HG02588 (cell line): ENCODE results near the gene TIMP3.

Experiments used
- ATAC-seq: cut with Tn5 transposase; IDR thresholded peaks from one replicate; pipeline ENCODE4 v1.9.1; 2021; ENCODE audit warnings: mild to moderate bottlenecking, moderate library complexity; ENCODE audit not compliant: unreplicated experiment

The TIMP3 gene

GRCh38 chr22:32785321-32786026 lies 16.0 kb upstream of the TIMP3 start:
- no peak for ATAC-seq

DNA sequence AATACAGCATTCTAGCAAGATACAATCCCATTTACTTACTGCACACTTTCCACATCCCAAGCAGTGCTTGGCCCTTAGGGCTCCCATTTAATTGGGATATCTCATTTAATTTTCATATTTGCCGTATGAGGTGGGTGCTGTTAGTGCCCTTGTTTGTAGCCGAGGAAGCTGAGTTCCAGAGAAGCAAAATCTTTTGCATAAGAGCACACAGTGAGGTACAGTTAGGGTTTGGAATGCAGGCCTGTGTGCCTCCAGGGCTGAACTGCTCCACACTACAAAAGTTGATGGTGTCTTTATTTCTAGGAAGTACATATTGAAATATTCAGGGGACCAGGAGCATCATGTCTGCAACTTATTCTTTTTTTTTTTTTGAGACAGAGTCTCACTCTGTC lies 15.5 kb upstream of the TIMP3 start:
- no peak for ATAC-seq

DNA sequence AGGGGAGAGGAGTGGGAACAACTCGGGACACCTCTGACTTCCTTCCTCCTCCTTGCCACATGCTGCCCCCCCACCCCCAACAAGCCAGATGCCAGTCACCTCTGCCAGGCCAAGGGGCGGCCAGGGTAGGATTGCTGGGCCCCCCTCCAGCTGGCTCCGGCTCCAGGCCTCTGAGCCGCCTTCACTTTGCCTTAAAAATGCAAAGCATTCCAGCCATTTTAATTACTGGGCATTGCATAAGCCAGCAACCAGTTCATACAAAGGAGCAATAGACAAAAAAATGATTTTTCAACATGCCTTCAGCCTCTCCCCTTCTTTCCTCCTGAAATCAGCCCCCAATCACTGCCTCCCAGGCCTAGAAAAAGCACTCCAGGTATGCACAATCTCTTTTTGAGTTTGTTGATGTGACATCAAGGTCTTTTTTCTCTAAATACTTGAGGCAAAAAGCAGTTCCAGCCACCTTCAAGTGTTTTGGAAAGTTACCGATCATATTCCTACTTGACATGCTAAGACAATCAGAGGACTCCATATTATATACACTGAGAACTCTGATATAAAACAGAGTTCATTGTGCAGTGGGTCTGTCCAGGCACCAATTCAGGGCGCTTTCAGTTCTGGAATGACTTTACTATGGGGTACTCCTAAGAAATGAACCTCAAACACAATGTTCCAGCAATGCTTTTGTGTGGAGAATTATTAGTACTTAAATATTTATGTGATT lies 12.4 kb upstream of the TIMP3 start:
- no peak for ATAC-seq

- no peak for ATAC-seq
Measured at GRCh38 chr22:32789797-32790620, 11.5 kb upstream of the TIMP3 start.

GRCh38 chr22:32791056-32791455 lies 10.4 kb upstream of the TIMP3 start:
- no peak for ATAC-seq

DNA sequence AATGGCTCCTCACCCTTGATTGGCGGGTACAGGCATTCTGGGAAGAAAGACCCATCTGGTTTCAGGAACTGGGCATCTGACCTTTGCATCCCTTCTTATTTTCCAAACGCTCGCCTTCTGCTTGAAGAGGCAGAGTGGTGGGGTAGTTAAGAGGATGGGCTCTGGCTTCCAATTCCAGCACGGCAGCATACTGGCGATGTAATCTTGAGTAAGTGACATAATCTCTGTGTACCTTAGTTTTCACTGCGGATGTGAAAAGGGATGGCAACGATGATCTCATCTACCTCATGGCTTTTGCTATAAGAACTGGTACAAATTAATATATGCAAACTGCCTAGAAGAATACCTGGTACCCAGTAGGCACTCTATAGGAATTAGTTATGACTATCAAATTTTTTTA lies 10.0 kb upstream of the TIMP3 start:
- ATAC-seq, result no peak

DNA sequence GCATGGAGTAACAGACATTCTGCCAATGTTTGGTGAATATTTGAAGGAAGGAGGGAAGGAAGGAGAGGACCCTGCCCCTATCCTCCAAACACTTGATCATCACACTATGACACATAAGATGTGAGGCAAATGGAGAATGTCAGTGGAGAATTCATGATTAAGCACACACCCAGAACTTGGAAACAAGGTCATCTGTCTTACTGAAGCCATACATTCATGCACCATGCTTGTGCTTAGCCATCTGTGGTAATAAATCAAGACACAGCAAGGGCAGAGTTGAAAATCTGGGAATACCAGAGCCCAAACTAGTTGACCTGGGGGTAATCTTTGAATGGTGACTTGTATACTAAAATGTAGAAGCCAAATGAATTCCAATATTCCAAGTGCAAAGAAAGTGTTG lies 7.9 kb upstream of the TIMP3 start:
- no peak for ATAC-seq

GRCh38 chr22:32794449-32795213 lies 6.9 kb upstream of the TIMP3 start:
- no peak for ATAC-seq

DNA sequence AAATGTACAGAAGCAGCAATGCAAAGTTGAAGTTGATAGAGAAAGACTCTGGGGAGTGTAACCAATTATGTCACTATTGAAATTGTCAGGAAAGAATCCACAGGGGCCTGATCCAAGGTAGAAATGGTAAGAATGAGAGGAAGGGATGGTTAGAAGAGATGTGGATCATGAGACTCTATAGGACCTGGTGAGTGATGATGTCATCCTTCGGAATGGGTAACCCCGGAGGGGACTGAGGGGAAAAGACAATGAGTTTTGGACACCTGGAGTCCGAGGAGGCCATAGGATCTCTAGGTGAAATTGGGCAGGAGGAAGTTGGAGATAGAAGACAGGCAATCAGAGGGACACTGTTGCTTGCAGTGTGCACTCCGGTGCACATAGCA lies 6.3 kb upstream of the TIMP3 start:
- ATAC-seq, result no peak

- ATAC-seq, result no peak
Measured at GRCh38 chr22:32796865-32797573, 4.5 kb upstream of the TIMP3 start.

GRCh38 chr22:32799496-32799895 lies 2.0 kb upstream of the TIMP3 start:
- ATAC-seq, result no peak

GRCh38 chr22:32800158-32800882 lies 1.2 kb upstream of the TIMP3 start:
- ATAC-seq, result no peak

DNA sequence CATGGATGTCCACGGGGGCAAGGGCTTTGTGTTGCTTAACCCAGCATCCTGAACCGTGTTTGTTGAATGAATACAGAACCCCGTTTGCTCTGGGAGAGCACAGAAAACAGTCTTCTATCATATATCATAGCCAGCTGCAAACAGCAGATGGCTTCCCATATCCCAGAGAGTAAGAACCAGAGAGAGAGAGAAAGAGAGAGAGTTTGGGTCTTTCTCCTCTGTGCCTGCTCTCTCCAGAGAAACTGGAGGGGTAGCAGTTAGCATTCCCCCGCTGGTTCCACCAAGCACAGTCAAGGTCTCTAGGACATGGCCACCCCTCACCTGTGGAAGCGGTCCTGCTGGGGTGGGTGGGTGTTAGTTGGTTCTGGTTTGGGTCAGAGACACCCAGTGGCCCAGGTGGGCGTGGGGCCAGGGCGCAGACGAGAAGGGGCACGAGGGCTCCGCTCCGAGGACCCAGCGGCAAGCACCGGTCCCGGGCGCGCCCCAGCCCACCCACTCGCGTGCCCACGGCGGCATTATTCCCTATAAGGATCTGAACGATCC lies 440 bp upstream of the TIMP3 start:
- no peak for ATAC-seq

GRCh38 chr22:32802237-32802765 lies 796 bp downstream of the TIMP3 start:
- no peak for ATAC-seq

GRCh38 chr22:32803020-32803737 lies 1.7 kb downstream of the TIMP3 start:
- no peak for ATAC-seq

GRCh38 chr22:32803738-32804435 lies 2.4 kb downstream of the TIMP3 start:
- no peak for ATAC-seq

- ATAC-seq, result no peak
Measured at GRCh38 chr22:32804531-32805360, 3.2 kb downstream of the TIMP3 start.
